Loucy (cell line): ENCODE data around the gene FAM53B.

Experiments
- H2AFZ ChIP-seq: fragments of 200-600 bp; sonication (generic); 2 replicates; pipeline ENCODE4 v1.6.0; 2016; ENCODE audit warnings: antibody characterized with exemption, mild to moderate bottlenecking, low read length, moderate library complexity
- H3F3A ChIP-seq: fragments of 200-600 bp; 2 replicates; pipeline ENCODE4 v1.6.0; 2016; ENCODE audit warnings: antibody characterized with exemption, low read depth, mild to moderate bottlenecking
- H3K27me3 ChIP-seq: fragments of 200-600 bp; sonication (generic); 2 replicates; pipeline ENCODE4 v1.6.1; 2014; ENCODE audit warnings: low read length, mild to moderate bottlenecking; ENCODE audit not compliant: insufficient read depth, poor library complexity, severe bottlenecking
- H3K36me3 ChIP-seq: fragments of 200-600 bp; sonication (generic); 2 replicates; pipeline ENCODE4 v1.6.1; 2016; ENCODE audit warnings: low read length; ENCODE audit not compliant: insufficient read depth
- H3K4me1 ChIP-seq: fragments of 200-600 bp; sonication (generic); 2 replicates; pipeline ENCODE4 v1.5.1; 2014; ENCODE audit warnings: low read length, mild to moderate bottlenecking; ENCODE audit not compliant: insufficient read depth, poor library complexity, severe bottlenecking
- H3K4me2 ChIP-seq: fragments of 200-600 bp; sonication (generic); 2 replicates; pipeline ENCODE4 v1.6.0; 2014; ENCODE audit warnings: antibody characterized with exemption, low read length, low read depth, mild to moderate bottlenecking; ENCODE audit not compliant: poor library complexity, severe bottlenecking
- H3K4me3 ChIP-seq: fragments of 200-600 bp; sonication (generic); 2 replicates; pipeline ENCODE4 v1.5.1; 2014; ENCODE audit warnings: low read length, mild to moderate bottlenecking, mixed read lengths; ENCODE audit not compliant: poor library complexity, severe bottlenecking
- H3K79me2 ChIP-seq: fragments of 200-600 bp; sonication (generic); 2 replicates; pipeline ENCODE4 v1.6.1; 2014; ENCODE audit warnings: low read length; ENCODE audit not compliant: insufficient read depth
- H3K9ac ChIP-seq: fragments of 200-600 bp; sonication (generic); 2 replicates; pipeline ENCODE4 v1.6.0; 2014; ENCODE audit warnings: mild to moderate bottlenecking, low read depth, low read length, moderate library complexity; ENCODE audit not compliant: poor library complexity, severe bottlenecking
- H3K9me2 ChIP-seq: fragments of 200-600 bp; sonication (generic); replicated peaks from 2 replicates; pipeline ENCODE4 v1.6.1; 2016; ENCODE audit warnings: low read depth, low read length, mixed read lengths
- H3K9me3 ChIP-seq: fragments of 200-600 bp; sonication (generic); 2 replicates; pipeline ENCODE4 v1.6.1; 2014; ENCODE audit warnings: mild to moderate bottlenecking, antibody characterized with exemption, low read length, low read depth; ENCODE audit not compliant: insufficient read depth
- H4K20me1 ChIP-seq: fragments of 200-600 bp; sonication (generic); 2 replicates; pipeline ENCODE4 v1.6.0; 2014; ENCODE audit warnings: antibody characterized with exemption, low read length, mild to moderate bottlenecking; ENCODE audit not compliant: insufficient read depth, poor library complexity, severe bottlenecking
- CTCF ChIP-seq: fragments of 200-600 bp; sonication (generic); conservative IDR thresholded peaks from 2 replicates; pipeline ENCODE4 v1.5.1; 2014; ENCODE audit warnings: mild to moderate bottlenecking, antibody characterized with exemption, low read length
- EZH2phosphoT487 ChIP-seq: fragments of 200-600 bp; IDR thresholded peaks from 2 replicates; pipeline ENCODE4 v1.6.1; 2018; ENCODE audit warnings: antibody characterized with exemption, mild to moderate bottlenecking, moderate library complexity, borderline replicate concordance

The FAM53B gene

GRCh38 chr10:124667425-124668345, 76.5 kb downstream of the FAM53B start:
- no peaks in the 10 kb centered on the region for H3K27me3 ChIP-seq
- H3K4me2 ChIP-seq = no peak overlapping the region
- peaks cover 35% of the 10 kb centered on the region; the same call in 1 of the 2 replicates for H3K36me3 ChIP-seq
- no peak overlapping the region for H3K9ac ChIP-seq
- peaks cover 11% of the 10 kb centered on the region for H4K20me1 ChIP-seq
- H3K4me3 ChIP-seq = no peak overlapping the region
- no peak overlapping the region for H2AFZ ChIP-seq
- no peaks in the 10 kb centered on the region for H3K9me3 ChIP-seq
- TF ChIP-seq CTCF (no peak), EZH2phosphoT487 (no peak)
- H3K4me1 ChIP-seq = peaks cover 5% of the 10 kb centered on the region
- H3K9me2 ChIP-seq = no peaks in the 10 kb centered on the region
- H3F3A ChIP-seq = no peaks in the 10 kb centered on the region
- peaks cover 31% of the 10 kb centered on the region for H3K79me2 ChIP-seq

GRCh38 chr10:124666494-124666893, 77.7 kb downstream of the FAM53B start:
- TF ChIP-seq EZH2phosphoT487 (no peak), CTCF (no peak)
- no peaks in the 10 kb centered on the region for H3K27me3 ChIP-seq
- no peak overlapping the region for H3K4me3 ChIP-seq
- no peaks in the 10 kb centered on the region for H3K9me3 ChIP-seq
- H3K9me2 ChIP-seq = no peaks in the 10 kb centered on the region
- no peak overlapping the region for H3K9ac ChIP-seq
- no peak overlapping the region for H3K4me2 ChIP-seq
- peaks cover 2% of the 10 kb centered on the region for H3K4me1 ChIP-seq
- peaks cover 25% of the 10 kb centered on the region for H3K79me2 ChIP-seq
- peaks cover 27% of the 10 kb centered on the region; the same call in 1 of the 2 replicates for H3K36me3 ChIP-seq
- no peaks in the 10 kb centered on the region for H3F3A ChIP-seq
- H4K20me1 ChIP-seq = peaks cover 10% of the 10 kb centered on the region
- H2AFZ ChIP-seq = no peak overlapping the region

DNA sequence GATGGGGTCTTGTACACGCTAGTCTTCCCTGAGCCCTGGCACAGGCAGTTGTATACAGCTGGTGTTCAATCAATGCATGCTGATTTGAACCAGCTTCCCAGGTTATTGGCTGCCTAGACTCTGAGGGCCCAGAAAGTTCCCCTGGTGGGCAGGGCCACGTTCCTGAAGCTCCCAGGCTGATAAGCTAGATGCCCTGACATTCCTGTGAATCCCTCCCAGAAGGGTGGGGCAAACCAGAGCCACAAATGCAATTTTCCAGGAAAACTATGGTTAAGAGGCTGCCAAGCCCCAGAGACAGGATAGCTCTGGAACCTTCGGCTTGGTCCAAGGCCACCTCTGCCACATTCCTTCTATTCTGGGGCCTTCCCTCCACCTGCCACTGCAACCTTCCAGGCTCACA, 78.2 kb downstream of the FAM53B start:
- peaks cover 27% of the 10 kb centered on the region; the same call in 1 of the 2 replicates for H3K36me3 ChIP-seq
- H3F3A ChIP-seq = no peaks in the 10 kb centered on the region
- no peak overlapping the region for H2AFZ ChIP-seq
- peaks cover 25% of the 10 kb centered on the region for H3K79me2 ChIP-seq
- H3K4me2 ChIP-seq = no peak overlapping the region
- no peaks in the 10 kb centered on the region for H3K9me3 ChIP-seq
- H3K4me1 ChIP-seq = no peaks in the 10 kb centered on the region
- H3K9ac ChIP-seq = no peak overlapping the region
- H3K4me3 ChIP-seq = no peak overlapping the region
- TF ChIP-seq CTCF = no peak
- TF ChIP-seq EZH2phosphoT487 = no peak
- peaks cover 6% of the 10 kb centered on the region for H4K20me1 ChIP-seq
- H3K9me2 ChIP-seq = no peaks in the 10 kb centered on the region
- no peaks in the 10 kb centered on the region for H3K27me3 ChIP-seq
